HCT116 (cell line): ENCODE results near the gene ARID4A.

Experiments used
- EZH2 ChIP-seq: fragments of 200-600 bp; sonication (generic); IDR thresholded peaks from 2 replicates; pipeline ENCODE4 v1.6.1; 2017; ENCODE audit warnings: antibody characterized with exemption, mixed run types
- POLR2AphosphoS5 ChIP-seq: IDR thresholded peaks from 2 replicates; pipeline ENCODE4 v1.6.1; 2011; ENCODE audit warnings: mild to moderate bottlenecking, low read depth, low read length, moderate library complexity
- TF ChIP-seq, protein P1 (sequence below), 3 experiments: fragments of 200-600 bp in 1 of 3; sonication (generic) in 1 of 3; IDR thresholded peaks in 2 of 3; conservative IDR thresholded peaks in 1 of 3; 2 replicates each; pipeline ENCODE4 v1.5.1; 2012 to 2017; ENCODE audit warnings: low read depth in 2 of 3, low read length in 2 of 3, antibody characterized with exemption in 1 of 3, borderline replicate concordance in 1 of 3, control low read depth in 1 of 3, mild to moderate bottlenecking in 1 of 3, mixed read lengths in 1 of 3, mixed run types in 1 of 3, moderate library complexity in 1 of 3; ENCODE audit not compliant: insufficient read depth in 1 of 3

DNA sequence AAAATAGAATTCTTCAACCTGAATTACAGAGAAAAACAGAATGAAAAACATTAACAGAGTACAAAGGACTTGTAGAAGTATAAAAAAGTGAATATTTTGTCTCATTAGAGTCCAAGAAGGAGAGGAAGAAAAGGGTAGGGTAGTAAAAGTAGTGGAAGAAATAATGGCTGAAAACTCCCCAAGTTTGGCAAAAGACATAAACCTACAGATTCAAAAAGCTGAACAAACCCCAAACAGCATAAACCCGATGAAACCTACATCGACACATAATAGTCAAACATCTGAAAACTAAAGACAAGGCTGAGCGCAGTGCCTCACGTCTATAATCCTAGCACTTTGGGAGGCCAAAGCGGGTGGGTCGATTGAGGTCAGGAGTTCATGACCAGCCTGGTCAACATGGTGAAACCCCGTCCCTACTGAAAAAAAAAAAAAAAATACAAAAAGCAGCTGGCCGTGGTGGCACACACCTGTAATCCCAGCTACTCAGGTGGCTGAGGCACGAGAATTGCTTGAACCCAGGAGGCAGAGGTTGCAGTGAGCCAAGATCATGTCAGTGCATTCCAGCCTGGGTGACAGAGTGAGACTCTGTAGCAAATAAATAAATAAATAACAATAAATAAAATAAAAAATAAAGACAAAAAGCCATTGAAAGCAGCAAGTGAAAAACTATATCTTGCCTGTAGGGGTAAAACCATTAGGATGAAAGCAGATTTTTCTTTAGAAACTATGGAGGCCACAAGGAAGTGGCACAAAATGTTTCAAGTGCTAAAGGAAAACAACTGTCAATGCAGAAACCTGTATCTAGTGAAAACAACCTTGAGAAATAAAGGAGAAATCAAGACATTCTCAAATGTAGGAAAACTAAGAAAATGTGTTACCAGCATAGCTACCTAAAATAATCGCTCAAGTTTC, 117.5 kb downstream of the ARID4A start:
- TF ChIP-seq, protein P1, sequence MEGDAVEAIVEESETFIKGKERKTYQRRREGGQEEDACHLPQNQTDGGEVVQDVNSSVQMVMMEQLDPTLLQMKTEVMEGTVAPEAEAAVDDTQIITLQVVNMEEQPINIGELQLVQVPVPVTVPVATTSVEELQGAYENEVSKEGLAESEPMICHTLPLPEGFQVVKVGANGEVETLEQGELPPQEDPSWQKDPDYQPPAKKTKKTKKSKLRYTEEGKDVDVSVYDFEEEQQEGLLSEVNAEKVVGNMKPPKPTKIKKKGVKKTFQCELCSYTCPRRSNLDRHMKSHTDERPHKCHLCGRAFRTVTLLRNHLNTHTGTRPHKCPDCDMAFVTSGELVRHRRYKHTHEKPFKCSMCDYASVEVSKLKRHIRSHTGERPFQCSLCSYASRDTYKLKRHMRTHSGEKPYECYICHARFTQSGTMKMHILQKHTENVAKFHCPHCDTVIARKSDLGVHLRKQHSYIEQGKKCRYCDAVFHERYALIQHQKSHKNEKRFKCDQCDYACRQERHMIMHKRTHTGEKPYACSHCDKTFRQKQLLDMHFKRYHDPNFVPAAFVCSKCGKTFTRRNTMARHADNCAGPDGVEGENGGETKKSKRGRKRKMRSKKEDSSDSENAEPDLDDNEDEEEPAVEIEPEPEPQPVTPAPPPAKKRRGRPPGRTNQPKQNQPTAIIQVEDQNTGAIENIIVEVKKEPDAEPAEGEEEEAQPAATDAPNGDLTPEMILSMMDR (IDR thresholded peaks at IDR 0.05 in 2 of 3, conservative IDR thresholded peaks at IDR 0.05 in 1 of 3; ENCODE audit: borderline replicate concordance in 1 of 3, insufficient read depth in 1 of 3, low read depth in 2 of 3, low read length in 2 of 3): no peak
- TF ChIP-seq EZH2: no peak
- no peak for TF ChIP-seq POLR2AphosphoS5
